Measurements from ENCODE around the gene RGSL1.
A peak's percentile ranks its signal among the peaks of the same experiment; 100 is the strongest.

DNA sequence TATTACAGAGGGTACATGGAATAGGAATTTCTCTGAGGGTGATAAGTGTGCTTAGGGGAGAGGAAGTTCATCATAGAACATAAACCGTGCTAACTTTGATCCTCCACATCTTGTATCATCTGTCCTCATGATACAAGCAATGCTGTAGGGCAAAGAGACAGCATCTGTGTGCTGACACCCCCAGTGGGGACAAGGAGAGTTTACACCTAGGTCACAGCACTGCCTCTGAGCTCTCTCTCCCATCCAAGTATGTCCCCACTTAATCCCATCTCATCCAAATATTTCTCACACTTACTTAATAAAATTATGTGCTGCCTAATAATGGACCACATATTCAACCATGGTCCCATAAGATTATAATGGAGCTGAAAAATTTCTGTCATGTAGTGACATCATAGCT is 45.2 kb upstream of the RGSL1 start:
- TF ChIP-seq, protein P1, sequence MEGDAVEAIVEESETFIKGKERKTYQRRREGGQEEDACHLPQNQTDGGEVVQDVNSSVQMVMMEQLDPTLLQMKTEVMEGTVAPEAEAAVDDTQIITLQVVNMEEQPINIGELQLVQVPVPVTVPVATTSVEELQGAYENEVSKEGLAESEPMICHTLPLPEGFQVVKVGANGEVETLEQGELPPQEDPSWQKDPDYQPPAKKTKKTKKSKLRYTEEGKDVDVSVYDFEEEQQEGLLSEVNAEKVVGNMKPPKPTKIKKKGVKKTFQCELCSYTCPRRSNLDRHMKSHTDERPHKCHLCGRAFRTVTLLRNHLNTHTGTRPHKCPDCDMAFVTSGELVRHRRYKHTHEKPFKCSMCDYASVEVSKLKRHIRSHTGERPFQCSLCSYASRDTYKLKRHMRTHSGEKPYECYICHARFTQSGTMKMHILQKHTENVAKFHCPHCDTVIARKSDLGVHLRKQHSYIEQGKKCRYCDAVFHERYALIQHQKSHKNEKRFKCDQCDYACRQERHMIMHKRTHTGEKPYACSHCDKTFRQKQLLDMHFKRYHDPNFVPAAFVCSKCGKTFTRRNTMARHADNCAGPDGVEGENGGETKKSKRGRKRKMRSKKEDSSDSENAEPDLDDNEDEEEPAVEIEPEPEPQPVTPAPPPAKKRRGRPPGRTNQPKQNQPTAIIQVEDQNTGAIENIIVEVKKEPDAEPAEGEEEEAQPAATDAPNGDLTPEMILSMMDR (conservative IDR thresholded peaks at IDR 0.05; ENCODE audit: low read length) = peak; percentile 43; the same call in 1 of the 2 replicates
- no peak for TF ChIP-seq EZH2phosphoT487 (IDR thresholded peaks at IDR 0.05; ENCODE audit: borderline replicate concordance, low read depth, low read length)

All from OCI-LY7 (cell line).